Thyroid gland (tissue), 4 donors: Measurements from ENCODE around the gene ZNF385B.

Source experiments
- CTCF ChIP-seq, 6 experiments: fragments of 200-600 bp in 3 of 6; fragments of 450-650 bp in 3 of 6; sonication (generic) in 3 of 6; IDR thresholded peaks; one replicate each; pipeline ENCODE4 v1.5.1; 2016 to 2019; ENCODE audit warnings: antibody characterized with exemption in 6 of 6, mild to moderate bottlenecking in 2 of 6, inconsistent platforms in 1 of 6, moderate library complexity in 1 of 6
- POLR2A ChIP-seq, 2 donors: fragments of 450-650 bp; IDR thresholded peaks; one replicate each; pipeline ENCODE4 v1.6.1; 2017; ENCODE audit warnings: antibody characterized with exemption in 2 of 2, mild to moderate bottlenecking in 2 of 2, moderate library complexity in 1 of 2

DNA sequence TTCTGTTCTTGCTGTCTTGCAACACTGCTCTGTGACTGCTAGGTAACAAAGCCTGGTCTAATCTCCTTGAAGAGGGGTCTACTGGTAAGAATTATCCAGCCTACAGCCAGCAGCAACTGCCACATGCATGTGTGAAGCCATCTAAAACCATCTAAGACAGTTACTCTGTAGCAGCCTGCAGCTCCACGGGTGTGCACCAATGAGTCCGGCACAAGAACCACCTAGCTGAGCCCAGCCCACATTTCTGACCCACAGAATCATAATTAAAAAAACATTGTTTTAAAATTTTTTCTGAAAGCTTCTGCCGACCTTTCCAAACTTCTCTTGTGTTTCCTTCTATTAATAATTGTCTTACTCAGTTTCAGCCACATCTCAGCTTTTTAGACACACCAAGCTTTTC lies 102.8 kb downstream of the ZNF385B start:
- TF ChIP-seq CTCF (IDR thresholded peaks at IDR 0.05) (no peak), POLR2A (IDR thresholded peaks at IDR 0.05) (no peak)
